Measurements from ENCODE around the gene EEF1A2. TPM values are rescaled to one million over a fixed set of nuclear protein-coding genes. Genes with fewer than 3 reads are reported as not detected.

EEF1A2 gene
- total and polyA plus RNA-seq, 5 donors from 2014 or later: 0.10 to 2.1 (median 0.33) TPM; not detected in 1

GRCh38 chr20:63534831-63535651 is 36.2 kb upstream of the EEF1A2 start:
- Mint-ChIP-seq H3K4me3 (no peak overlapping the region), H3K36me3 (no peaks in the 10 kb centered on the region), H3K9me3 (no peaks in the 10 kb centered on the region), H3K27ac (no peak overlapping the region), H3K27me3 (no peaks in the 10 kb centered on the region), H3K4me1 (peaks cover 0 to 14% (median 2%) of the 10 kb centered on the region in 4 donors)
- Histone ChIP-seq H3K36me3 (ENCODE audit: control insufficient read depth, insufficient read depth, low read length) (no peaks in the 10 kb centered on the region), H3K4me1 (ENCODE audit: control insufficient read depth, insufficient read depth, low read length, poor library complexity, severe bottlenecking) (peaks cover 23% of the 10 kb centered on the region), H3K9me3 (ENCODE audit: control insufficient read depth in 2 of 2, low read length in 2 of 2) (no peaks in the 10 kb centered on the region), H3K27ac (ENCODE audit: insufficient read depth, low read length, poor library complexity, severe bottlenecking) (no peak overlapping the region), H3K27me3 (ENCODE audit: control insufficient read depth, insufficient read depth, low read length) (no peaks in the 10 kb centered on the region), H3K4me3 (ENCODE audit: low read depth, low read length) (no peak overlapping the region)
- DNase-seq: no peak
- no peak for ATAC-seq (ENCODE audit: low read depth in 2 of 2)

GRCh38 chr20:63534427-63534830 is 35.5 kb upstream of the EEF1A2 start:
- Histone ChIP-seq H3K4me3 (ENCODE audit: low read depth, low read length) (no peak overlapping the region), H3K27ac (ENCODE audit: insufficient read depth, low read length, poor library complexity, severe bottlenecking) (no peak overlapping the region), H3K9me3 (ENCODE audit: control insufficient read depth in 2 of 2, low read length in 2 of 2) (no peaks in the 10 kb centered on the region), H3K27me3 (ENCODE audit: control insufficient read depth, insufficient read depth, low read length) (no peaks in the 10 kb centered on the region), H3K36me3 (ENCODE audit: control insufficient read depth, insufficient read depth, low read length) (no peaks in the 10 kb centered on the region), H3K4me1 (ENCODE audit: control insufficient read depth, insufficient read depth, low read length, poor library complexity, severe bottlenecking) (peaks cover 23% of the 10 kb centered on the region)
- Mint-ChIP-seq H3K4me3 (no peak overlapping the region), H3K9me3 (no peaks in the 10 kb centered on the region), H3K36me3 (no peaks in the 10 kb centered on the region), H3K27me3 (no peaks in the 10 kb centered on the region), H3K27ac (no peak overlapping the region), H3K4me1 (peaks cover 0 to 14% (median 2%) of the 10 kb centered on the region in 4 donors)
- DNase-seq (no peak), ATAC-seq (ENCODE audit: low read depth in 2 of 2) (no peak)

GRCh38 chr20:63533871-63534393 is 35.0 kb upstream of the EEF1A2 start:
- Histone ChIP-seq H3K27me3 (ENCODE audit: control insufficient read depth, insufficient read depth, low read length) (no peaks in the 10 kb centered on the region), H3K36me3 (ENCODE audit: control insufficient read depth, insufficient read depth, low read length) (no peaks in the 10 kb centered on the region), H3K4me3 (ENCODE audit: low read depth, low read length) (no peak overlapping the region), H3K9me3 (ENCODE audit: control insufficient read depth in 2 of 2, low read length in 2 of 2) (no peaks in the 10 kb centered on the region), H3K4me1 (ENCODE audit: control insufficient read depth, insufficient read depth, low read length, poor library complexity, severe bottlenecking) (peaks cover 22% of the 10 kb centered on the region), H3K27ac (ENCODE audit: insufficient read depth, low read length, poor library complexity, severe bottlenecking) (no peak overlapping the region)
- Mint-ChIP-seq H3K36me3 (no peaks in the 10 kb centered on the region), H3K9me3 (no peaks in the 10 kb centered on the region), H3K4me3 (peak overlapping the region in 1 of 4 donors; percentile 38), H3K4me1 (peaks cover 0 to 12% (median 2%) of the 10 kb centered on the region in 4 donors), H3K27me3 (no peaks in the 10 kb centered on the region), H3K27ac (no peak overlapping the region)
- DNase-seq (no peak), ATAC-seq (ENCODE audit: low read depth in 2 of 2) (no peak)

GRCh38 chr20:63533388-63533787 is 34.5 kb upstream of the EEF1A2 start:
- H3K4me1 ChIP-seq (ENCODE audit: control insufficient read depth, insufficient read depth, low read length, poor library complexity, severe bottlenecking): peaks cover 17% of the 10 kb centered on the region
- H3K36me3 ChIP-seq (ENCODE audit: control insufficient read depth, insufficient read depth, low read length): no peaks in the 10 kb centered on the region
- no peaks in the 10 kb centered on the region for H3K27me3 Mint-ChIP-seq
- H3K27ac ChIP-seq (ENCODE audit: insufficient read depth, low read length, poor library complexity, severe bottlenecking): no peak overlapping the region
- H3K27ac Mint-ChIP-seq: no peak overlapping the region
- peak overlapping the region in 1 of 4 donors; percentile 38 for H3K4me3 Mint-ChIP-seq
- ATAC-seq (ENCODE audit: low read depth in 2 of 2): no peak
- no peaks in the 10 kb centered on the region for H3K36me3 Mint-ChIP-seq
- peaks cover 0 to 15% (median 4%) of the 10 kb centered on the region in 4 donors for H3K4me1 Mint-ChIP-seq
- no peaks in the 10 kb centered on the region for H3K27me3 ChIP-seq (ENCODE audit: control insufficient read depth, insufficient read depth, low read length)
- H3K9me3 Mint-ChIP-seq: no peaks in the 10 kb centered on the region
- H3K9me3 ChIP-seq (ENCODE audit: control insufficient read depth in 2 of 2, low read length in 2 of 2): no peaks in the 10 kb centered on the region
- DNase-seq: no peak
- no peak overlapping the region for H3K4me3 ChIP-seq (ENCODE audit: low read depth, low read length)

DNA sequence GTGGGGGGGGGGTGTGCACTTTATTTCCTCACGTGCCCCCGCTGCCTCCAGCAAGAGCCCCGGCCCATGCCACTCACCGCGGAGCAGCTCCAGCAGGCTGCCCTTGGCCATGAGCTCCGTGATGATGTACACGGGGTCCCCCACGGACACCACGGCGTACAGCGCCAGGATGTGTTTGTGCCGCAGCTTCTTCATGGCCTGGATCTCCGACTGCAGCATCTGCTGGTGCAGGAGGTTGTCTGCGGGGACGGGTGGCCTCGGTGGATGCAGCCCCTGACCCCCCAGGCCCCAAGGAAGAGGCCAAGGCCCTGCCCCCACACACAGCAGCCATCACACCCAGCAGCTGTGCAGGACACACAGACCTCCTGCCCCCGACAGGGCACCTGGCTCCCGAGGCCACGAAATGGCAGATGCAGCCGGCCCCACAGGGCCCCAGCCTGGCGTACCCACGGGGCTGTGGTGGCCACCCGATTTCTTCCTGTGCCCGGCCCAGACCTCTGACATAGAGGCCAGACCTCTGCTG is 33.6 kb upstream of the EEF1A2 start:
- Histone ChIP-seq H3K36me3 (ENCODE audit: control insufficient read depth, insufficient read depth, low read length) (no peaks in the 10 kb centered on the region), H3K4me3 (ENCODE audit: low read depth, low read length) (no peak overlapping the region), H3K9me3 (ENCODE audit: control insufficient read depth in 2 of 2, low read length in 2 of 2) (no peaks in the 10 kb centered on the region), H3K27me3 (ENCODE audit: control insufficient read depth, insufficient read depth, low read length) (no peaks in the 10 kb centered on the region), H3K4me1 (ENCODE audit: control insufficient read depth, insufficient read depth, low read length, poor library complexity, severe bottlenecking) (peaks cover 8% of the 10 kb centered on the region), H3K27ac (ENCODE audit: insufficient read depth, low read length, poor library complexity, severe bottlenecking) (no peak overlapping the region)
- H3K27ac Mint-ChIP-seq: no peak overlapping the region
- H3K27me3 Mint-ChIP-seq: peaks cover 5% of the 10 kb centered on the region
- H3K9me3 Mint-ChIP-seq: no peaks in the 10 kb centered on the region
- H3K4me1 Mint-ChIP-seq: peaks cover 0 to 9% (median 4%) of the 10 kb centered on the region in 4 donors
- DNase-seq (no peak), ATAC-seq (ENCODE audit: low read depth in 2 of 2) (no peak)
- peak overlapping the region in 2 of 4 donors; percentile 72 to 96 for H3K4me3 Mint-ChIP-seq
- H3K36me3 Mint-ChIP-seq: no peaks in the 10 kb centered on the region

DNA sequence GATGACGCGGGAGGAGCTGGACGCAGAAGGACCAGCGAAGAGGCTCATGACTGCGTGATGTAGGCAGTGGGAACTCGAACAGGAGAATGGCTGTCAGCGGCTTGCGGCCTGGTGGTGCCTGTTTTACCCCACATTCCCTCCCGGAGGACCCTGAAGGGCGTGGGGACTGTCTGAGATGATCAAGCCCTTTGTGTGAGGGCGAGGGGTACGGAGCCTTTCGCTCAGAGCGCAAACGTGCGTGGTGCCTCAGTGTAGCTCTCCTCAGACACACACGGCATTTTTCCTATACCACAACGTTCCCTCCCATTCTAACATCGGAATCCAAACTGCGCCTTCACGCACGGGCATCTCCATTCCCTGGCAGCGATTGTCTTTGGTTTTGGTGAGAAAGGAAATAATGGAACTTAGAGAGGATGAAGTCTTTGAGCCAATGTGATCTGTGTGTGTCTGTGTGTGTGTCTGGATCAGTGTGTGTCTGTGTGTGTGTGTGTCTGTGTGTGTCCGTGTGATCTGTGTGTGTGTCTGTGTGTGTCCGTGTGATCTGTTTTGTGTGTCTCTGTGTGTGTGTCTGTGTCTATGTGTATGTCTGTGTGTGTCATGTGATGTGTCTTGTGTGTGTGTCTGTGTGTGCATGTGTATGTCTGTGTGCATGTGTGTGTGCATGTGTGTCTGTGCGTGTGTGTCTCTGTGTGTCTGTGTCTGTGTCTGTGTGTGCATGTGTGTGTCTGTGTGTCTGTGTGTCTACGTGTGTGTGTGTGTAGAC is 33.0 kb upstream of the EEF1A2 start:
- Histone ChIP-seq H3K4me1 (ENCODE audit: control insufficient read depth, insufficient read depth, low read length, poor library complexity, severe bottlenecking) (peaks cover 2% of the 10 kb centered on the region), H3K36me3 (ENCODE audit: control insufficient read depth, insufficient read depth, low read length) (no peaks in the 10 kb centered on the region), H3K27ac (ENCODE audit: insufficient read depth, low read length, poor library complexity, severe bottlenecking) (no peak overlapping the region), H3K4me3 (ENCODE audit: low read depth, low read length) (no peak overlapping the region), H3K27me3 (ENCODE audit: control insufficient read depth, insufficient read depth, low read length) (no peaks in the 10 kb centered on the region), H3K9me3 (ENCODE audit: control insufficient read depth in 2 of 2, low read length in 2 of 2) (no peaks in the 10 kb centered on the region)
- DNase-seq: no peak
- H3K9me3 Mint-ChIP-seq: no peaks in the 10 kb centered on the region
- H3K36me3 Mint-ChIP-seq: no peaks in the 10 kb centered on the region
- peaks cover 5% of the 10 kb centered on the region for H3K27me3 Mint-ChIP-seq
- ATAC-seq (ENCODE audit: low read depth in 2 of 2): no peak
- H3K4me1 Mint-ChIP-seq: peaks cover 0 to 7% (median 5%) of the 10 kb centered on the region in 4 donors
- peak overlapping the region in 2 of 4 donors; percentile 72 to 96 for H3K4me3 Mint-ChIP-seq
- H3K27ac Mint-ChIP-seq: no peak overlapping the region

DNA sequence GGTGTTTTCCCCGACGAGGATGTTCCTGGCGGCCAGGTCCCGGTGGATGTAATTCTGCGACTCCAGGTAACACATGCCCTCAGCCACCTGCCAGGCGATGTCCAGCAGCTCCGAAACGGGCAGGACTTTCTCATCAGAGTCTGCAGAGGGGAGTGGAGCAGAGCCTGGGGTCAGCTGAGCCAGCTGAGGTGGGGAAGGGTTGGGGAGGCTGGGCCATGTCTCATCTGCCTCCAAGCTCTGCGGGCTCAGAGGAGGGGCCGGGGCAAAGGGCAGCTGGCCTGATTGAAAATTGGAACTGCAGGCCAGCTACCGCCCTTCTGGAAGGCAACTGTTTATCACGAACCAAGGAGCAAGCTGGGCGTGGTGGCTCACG is 31.9 kb upstream of the EEF1A2 start:
- no peaks in the 10 kb centered on the region for H3K27me3 ChIP-seq (ENCODE audit: control insufficient read depth, insufficient read depth, low read length)
- ATAC-seq (ENCODE audit: low read depth in 2 of 2): no peak

More for the DNA sequence above, 31.9 kb upstream of the EEF1A2 start:
- DNase-seq: no peak
- Histone ChIP-seq H3K9me3 (ENCODE audit: control insufficient read depth in 2 of 2, low read length in 2 of 2) (no peaks in the 10 kb centered on the region), H3K36me3 (ENCODE audit: control insufficient read depth, insufficient read depth, low read length) (no peaks in the 10 kb centered on the region), H3K4me1 (ENCODE audit: control insufficient read depth, insufficient read depth, low read length, poor library complexity, severe bottlenecking) (no peaks in the 10 kb centered on the region), H3K4me3 (ENCODE audit: low read depth, low read length) (no peak overlapping the region), H3K27ac (ENCODE audit: insufficient read depth, low read length, poor library complexity, severe bottlenecking) (no peak overlapping the region)
- Mint-ChIP-seq H3K27ac (no peak overlapping the region), H3K9me3 (no peaks in the 10 kb centered on the region), H3K36me3 (no peaks in the 10 kb centered on the region), H3K4me1 (peaks cover 0 to 7% (median 3%) of the 10 kb centered on the region in 4 donors), H3K27me3 (peaks cover 5% of the 10 kb centered on the region), H3K4me3 (no peak overlapping the region)

All from CD4-positive, CD25-positive, alpha-beta regulatory T cell (primary cell).